GM21723 (cell line): ENCODE measurements around the gene FBXO21.
A peak's percentile ranks its signal among the peaks of the same experiment; 100 is the strongest.
"Not testable (repeated sequence)": the region's sequence is repeated elsewhere in the genome, so short reads cannot be mapped to it uniquely, and the experiment has no call there.

Experiments
- ATAC-seq: cut with Tn5 transposase; IDR thresholded peaks from one replicate; pipeline ENCODE4 v1.9.1; 2021; ENCODE audit warnings: mild to moderate bottlenecking, moderate library complexity; ENCODE audit not compliant: unreplicated experiment

The FBXO21 gene

GRCh38 chr12:117190210-117190781 lies at the start of gene FBXO21:
Gene FBXO21 (minus strand): TSS chr12:117190470. CDS start chr12:117190456, 14 bp downstream.
- peak; percentile 94 for ATAC-seq

GRCh38 chr12:117236456-117237001 lies 46.3 kb upstream of the FBXO21 start:
- ATAC-seq, result no peak

GRCh38 chr12:117235261-117235660 lies 45.0 kb upstream of the FBXO21 start:
- ATAC-seq, result no peak

- ATAC-seq, result no peak
Observed at GRCh38 chr12:117234441-117234840, 44.2 kb upstream of the FBXO21 start.

- ATAC-seq, result no peak
Observed at GRCh38 chr12:117231750-117232149, 41.5 kb upstream of the FBXO21 start.

- no peak for ATAC-seq
Observed at GRCh38 chr12:117228239-117228638, 38.0 kb upstream of the FBXO21 start.

- no peak for ATAC-seq
Observed at GRCh38 chr12:117227000-117227653, 36.9 kb upstream of the FBXO21 start.

- ATAC-seq, result no peak
Observed at GRCh38 chr12:117226505-117226904, 36.2 kb upstream of the FBXO21 start.

GRCh38 chr12:117225179-117225578 lies 34.9 kb upstream of the FBXO21 start:
- ATAC-seq, result no peak

- not testable (repeated sequence) for ATAC-seq
Observed at GRCh38 chr12:117220947-117221346, 30.7 kb upstream of the FBXO21 start.

GRCh38 chr12:117218149-117218548 lies 27.9 kb upstream of the FBXO21 start:
- ATAC-seq, result no peak

GRCh38 chr12:117216686-117217085 lies 26.4 kb upstream of the FBXO21 start:
- no peak for ATAC-seq

GRCh38 chr12:117214797-117215196 lies 24.5 kb upstream of the FBXO21 start:
- ATAC-seq, result no peak

- no peak for ATAC-seq
Observed at GRCh38 chr12:117213295-117213808, 23.1 kb upstream of the FBXO21 start.

- no peak for ATAC-seq
Observed at GRCh38 chr12:117212563-117213190, 22.4 kb upstream of the FBXO21 start.

- no peak for ATAC-seq
Observed at GRCh38 chr12:117210266-117210918, 20.1 kb upstream of the FBXO21 start.

- no peak for ATAC-seq
Observed at GRCh38 chr12:117209626-117210025, 19.4 kb upstream of the FBXO21 start.

- ATAC-seq, result no peak
Observed at GRCh38 chr12:117208811-117209455, 18.7 kb upstream of the FBXO21 start.

GRCh38 chr12:117208206-117208605 lies 17.9 kb upstream of the FBXO21 start:
- no peak for ATAC-seq

GRCh38 chr12:117207675-117208074 lies 17.4 kb upstream of the FBXO21 start:
- ATAC-seq, result no peak

- no peak for ATAC-seq
Observed at GRCh38 chr12:117202556-117202955, 12.3 kb upstream of the FBXO21 start.
